DMS79 (cell line): Measurements from ENCODE around the gene FBXO39.
A peak's percentile ranks its signal among the peaks of the same experiment; 100 is the strongest.
"Not testable (repeated sequence)": the region's sequence is repeated elsewhere in the genome, so short reads cannot be mapped to it uniquely, and the experiment has no call there.

Experiments
- DNase-seq: peaks from one replicate; lab custom pipeline; 2025; lab: John Stamatoyannopoulos, UW

Gene FBXO39

DNA sequence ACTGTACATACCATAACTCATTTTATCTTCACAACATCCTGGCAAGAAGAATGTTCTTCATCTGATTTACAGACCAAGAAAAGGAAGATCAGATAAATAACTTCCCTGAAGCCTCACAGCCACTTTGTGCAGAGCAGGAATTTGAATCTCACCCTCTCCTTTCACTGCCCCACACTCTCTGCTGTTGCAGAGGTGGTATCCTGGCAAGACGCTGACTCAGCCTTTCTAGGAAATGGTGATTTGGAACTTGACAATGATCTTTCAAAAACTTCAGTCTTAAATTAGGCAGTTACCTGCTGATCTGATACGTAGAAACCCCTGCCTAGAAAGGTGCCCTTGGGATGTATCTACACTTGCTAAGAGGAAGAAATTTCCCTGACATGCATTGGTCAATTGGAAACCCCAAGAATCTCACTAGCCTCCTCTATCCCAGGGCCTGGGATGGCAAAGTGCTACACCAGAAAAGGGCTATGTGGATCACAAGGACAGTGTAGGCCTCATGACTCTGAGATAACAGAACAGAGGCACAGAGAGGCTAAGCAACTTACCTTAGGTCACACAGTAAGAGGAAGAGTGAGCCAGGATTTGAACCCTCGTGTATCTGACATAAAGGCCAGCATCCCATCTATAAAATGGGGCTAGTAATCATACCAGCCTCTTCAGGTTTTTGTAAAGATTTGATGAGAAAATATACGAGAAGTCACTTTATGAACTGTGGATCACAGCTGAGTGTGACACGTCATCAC is 17.9 kb downstream of the FBXO39 start:
- DNase-seq, result no peak

DNA sequence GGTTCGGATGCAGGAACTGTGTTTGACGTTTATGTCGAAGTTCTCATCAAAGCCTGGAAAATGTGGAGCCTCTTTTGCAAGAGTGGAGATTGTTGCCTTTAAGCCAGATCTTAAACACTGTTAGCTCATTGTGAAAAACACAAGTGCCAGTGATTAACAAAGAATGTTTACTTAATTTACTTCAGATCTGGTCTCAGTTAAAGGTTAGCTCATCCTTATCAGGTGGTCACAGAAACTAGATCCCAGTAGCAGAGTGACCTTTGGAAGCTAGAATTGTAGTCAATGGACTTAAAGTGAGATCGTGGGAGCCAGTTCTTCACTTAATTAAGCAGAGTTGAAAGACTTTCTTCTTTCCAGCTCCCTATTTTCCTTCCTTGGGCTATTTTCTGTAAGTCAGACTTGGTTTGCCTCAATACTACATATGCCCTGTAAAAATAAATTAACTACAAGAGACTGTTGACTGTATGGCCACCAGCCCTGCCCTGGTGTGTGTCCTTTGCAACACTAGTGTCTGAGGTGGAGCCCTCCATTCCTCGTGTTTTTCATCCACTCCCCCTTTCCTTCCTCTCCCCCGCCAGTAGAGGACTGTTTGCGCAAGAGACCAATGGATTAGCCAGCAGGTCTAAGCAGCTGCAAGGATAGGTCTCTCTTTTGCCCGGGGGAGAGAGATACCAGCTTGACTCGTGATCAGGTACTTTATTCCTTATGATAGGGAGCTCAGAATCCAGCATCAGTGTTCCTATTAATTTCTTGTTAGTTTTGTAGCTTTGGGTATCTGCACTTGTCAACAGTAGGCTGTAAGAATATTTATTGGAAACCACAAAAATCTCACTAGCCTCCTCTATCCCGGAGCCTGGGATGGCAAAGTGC is 20.2 kb downstream of the FBXO39 start:
- DNase-seq, result no peak

DNA sequence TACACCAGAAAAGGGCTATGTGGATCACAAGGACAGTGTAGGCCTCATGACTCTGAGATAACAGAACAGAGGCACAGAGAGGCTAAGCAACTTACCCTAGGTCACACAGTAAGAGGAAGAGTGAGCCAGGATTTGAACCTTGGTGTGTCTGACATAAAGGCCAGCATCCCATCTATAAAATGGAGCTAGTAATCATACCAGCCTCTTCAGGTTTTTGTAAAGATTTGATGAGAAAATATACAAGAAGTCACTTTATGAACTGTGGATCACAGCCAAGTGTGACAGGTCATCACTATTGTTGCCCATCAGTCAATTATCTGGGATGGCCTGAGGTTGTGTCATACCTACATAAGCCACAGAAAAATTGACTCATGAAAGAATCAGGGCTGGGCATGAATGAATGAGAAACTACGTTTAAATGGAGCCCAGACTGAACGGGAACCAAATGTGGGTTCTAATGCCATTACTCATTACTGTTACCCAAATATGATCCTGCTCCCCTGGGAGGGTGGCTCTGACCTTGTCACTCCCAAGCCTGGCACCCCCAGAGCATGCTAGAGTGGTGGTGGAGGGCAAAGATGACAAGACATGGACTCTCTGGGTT is 21.0 kb downstream of the FBXO39 start:
- no peak for DNase-seq

DNA sequence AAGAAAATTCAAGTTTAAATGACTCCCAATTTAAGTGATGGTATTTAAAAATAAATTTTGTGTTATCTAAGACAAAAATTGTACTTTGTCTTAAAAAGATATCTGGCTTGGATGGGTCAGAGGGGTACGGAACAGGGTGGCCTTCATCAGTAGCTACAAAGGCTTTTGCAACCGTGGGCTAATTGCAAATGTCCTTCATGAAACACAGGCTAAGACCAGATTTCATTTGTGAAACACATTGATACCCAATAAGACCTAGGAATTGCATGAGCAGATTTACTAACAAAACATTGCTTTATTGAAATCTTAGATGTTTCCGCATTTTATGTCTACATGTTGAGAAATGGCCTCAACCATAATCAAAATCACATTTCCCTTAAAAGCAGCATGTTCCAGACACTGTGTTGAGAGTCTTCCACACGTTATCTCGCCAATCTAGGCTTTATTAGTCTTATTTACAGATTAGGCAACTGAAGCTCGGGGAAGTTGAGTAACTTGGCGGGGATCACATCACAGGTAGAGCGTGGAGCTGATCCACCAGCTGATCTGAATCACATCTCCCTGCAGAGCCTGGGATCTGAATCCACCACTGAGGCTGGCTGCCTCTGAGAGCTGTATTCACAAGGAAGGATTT is 21.8 kb downstream of the FBXO39 start:
- DNase-seq, result no peak

DNA sequence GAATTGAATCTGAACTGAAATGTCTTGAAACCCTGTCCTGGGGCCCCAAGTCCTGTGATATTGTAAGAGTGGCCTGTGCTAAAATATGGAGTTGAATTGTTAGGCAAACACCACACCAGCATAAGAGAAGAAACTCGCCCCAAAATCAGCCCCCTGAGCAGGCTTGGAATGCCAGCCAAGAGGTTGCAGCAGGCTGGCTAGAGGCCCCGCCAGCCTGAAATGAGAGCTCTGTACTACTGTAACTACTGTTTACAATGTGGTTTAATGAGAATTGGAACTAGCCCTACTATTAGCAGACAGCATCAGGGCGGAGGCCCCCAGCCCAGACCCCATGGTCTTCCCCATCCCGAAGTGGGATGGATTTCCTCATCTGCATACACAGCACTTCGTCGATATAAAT is 23.7 kb downstream of the FBXO39 start:
- DNase-seq, result no peak

DNA sequence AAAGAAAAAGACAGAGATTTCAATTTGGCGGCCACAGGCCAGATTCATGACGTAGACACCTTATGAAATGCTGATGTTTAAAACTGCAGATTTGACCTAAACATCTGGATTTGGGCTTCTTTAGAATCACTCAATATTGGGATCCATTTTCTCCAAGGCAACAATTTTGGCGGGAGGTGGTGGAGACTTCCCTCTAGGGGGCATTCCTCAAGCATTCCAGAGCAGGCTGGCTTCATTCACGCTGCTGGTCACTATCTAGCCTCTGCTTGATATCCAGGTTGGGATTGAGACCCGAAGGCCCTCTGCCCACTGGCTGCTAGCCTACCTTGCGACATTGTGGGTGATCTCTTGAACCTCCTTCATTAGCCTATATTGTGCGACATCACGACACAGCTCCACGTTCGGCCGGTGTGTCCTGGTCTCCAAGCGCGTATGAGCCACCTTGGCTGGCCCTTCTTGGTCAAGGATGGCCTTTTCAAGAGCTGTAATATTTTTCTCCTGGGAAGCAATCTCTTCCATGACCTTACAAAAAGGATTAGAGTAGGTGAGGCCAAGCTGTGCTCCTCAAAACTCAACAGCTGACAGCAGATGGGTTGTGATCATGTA is 24.5 kb downstream of the FBXO39 start:
- no peak for DNase-seq

DNA sequence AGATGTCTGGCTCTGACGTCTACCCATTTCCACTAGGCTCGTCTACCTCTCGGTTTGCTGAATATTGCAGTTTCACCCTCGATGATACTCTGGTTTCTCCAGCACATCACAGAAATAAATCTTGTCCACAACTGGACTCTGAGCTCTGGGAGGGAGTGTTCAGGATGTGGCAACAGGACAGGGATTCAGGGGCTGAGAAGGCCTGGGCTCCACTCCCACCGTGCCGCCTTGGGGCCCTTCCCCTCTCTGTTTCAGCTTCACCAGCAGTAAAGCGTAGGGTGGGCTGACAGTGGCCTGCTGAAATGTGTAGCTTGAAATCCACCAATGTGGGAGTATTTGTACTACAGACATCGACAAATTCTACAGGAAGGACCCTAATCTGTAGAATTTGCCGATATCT is 35.5 kb downstream of the FBXO39 start:
- no peak for DNase-seq

DNA sequence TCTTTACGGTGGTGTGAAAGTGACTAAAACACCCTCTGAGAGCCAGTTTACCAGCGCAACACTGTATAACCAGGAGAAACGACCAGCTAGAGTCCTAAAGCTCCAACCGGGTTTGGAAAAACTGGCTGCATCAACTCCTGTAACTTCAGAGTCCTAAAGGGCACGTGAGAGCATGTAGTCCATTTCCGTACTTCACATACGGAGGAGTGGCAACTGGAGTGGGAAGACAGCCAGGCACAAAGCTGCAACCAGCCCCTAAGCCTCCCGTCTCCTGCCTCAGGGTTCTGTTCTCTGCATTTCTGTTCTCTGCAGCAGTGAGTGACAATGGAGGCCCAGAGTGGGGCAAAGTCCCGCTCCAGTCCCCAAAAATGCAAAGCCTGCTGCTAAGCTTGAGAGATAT is 36.3 kb downstream of the FBXO39 start:
- DNase-seq, result no peak

DNA sequence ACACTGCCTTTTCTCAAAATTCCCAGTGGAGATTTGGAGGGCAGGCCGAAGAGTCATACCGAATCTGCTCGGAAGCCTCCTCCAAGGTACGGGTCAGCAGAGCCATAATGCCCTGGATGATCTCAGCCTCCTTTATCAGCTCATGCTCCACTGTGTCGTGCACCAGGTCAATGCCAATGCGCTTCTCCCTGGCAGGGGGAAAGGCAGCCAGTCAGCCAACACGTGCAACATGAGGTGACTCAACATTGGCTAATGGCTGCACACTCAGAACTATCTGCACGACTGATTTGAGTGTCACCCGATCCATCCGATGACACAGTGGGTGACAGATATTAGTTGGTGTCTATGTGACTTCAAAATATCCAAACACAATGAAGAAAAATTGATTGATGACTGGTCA is 39.8 kb downstream of the FBXO39 start:
- no peak for DNase-seq

DNA sequence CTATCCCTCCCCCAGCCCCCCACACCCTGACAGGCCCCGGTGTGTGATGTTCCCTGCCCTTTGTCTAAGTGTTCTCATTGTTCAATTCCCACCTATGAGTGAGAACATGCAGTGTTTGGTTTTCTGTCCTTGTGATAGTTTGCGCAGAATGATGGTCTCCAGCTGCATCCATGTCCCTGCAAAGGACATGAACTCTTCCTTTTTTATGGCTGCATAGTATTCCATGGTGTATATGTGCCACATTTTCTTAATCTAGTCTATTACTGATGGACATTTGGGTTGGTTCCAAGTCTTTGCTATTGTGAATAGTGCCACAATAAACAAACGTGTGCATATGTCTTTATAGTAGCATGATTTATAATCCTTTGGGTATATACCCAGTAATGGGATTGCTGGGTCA is 40.4 kb downstream of the FBXO39 start:
- not testable (repeated sequence) for DNase-seq

DNA sequence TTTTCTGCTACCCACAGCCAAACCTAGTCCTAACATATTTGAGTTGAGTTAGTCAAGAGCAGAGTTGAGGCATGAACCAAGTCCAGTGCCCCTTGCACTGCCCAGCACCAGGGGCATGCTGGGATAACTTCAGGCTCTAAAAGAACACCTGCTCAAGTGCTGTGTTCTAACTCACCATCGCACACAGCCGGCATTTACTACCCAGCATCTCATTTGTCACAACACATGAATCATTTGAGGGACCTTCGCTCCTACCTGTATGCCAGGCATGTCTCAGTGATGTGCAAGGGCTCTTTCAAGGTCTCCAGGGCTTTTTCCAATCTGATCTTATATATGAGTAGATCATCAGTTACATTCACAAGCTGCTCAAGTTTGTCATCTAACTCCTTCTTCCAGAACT is 42.9 kb downstream of the FBXO39 start:
- no peak for DNase-seq

DNA sequence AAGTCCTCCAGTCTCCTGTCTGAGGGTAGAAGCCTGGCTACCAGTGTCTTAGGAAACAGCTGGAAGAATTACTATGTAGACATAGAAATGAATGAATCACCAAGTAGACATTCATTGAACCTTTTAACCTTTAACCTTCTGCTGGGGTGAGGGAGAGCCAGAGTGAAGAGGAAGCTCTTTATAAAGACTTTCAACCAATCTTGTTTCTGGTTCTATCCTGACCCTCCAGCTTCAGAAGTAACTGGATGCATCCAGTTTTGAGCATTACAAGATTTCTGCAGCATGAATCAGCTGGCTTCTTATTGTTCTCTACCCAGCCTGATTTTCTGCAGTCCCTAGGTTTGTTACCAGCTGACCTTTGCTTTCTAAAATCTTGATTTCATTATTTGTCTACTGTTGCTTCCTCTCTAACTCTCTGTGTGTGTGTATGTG is 47.0 kb downstream of the FBXO39 start:
- no peak for DNase-seq

DNA sequence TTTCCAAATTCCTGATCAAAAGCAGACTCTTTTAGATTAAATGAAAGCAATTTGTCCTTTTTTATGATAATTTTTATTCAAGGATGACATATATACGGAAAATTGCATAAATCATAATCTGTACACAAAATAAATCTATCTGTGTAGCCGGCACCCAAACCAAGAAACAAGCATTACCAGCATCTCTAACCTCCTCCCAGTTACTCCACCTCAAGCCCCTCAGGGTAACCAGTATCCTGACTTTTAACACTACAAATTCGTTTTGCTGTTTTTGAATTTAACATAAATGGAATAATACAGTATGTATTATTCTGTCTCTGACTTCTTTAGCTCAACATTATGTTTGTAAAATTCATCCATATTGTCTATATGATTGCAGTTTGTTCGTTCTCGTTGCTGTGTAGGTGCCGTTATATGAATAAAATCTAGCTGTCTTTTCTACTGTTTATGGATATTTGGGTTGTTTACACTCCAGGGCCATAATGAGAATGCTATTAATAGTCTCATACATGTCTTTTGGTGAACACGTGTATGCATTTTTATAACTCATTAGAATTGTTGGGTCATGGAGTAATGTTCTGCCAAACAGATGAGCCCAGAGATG is 54.5 kb downstream of the FBXO39 start:
- no peak for DNase-seq

DNA sequence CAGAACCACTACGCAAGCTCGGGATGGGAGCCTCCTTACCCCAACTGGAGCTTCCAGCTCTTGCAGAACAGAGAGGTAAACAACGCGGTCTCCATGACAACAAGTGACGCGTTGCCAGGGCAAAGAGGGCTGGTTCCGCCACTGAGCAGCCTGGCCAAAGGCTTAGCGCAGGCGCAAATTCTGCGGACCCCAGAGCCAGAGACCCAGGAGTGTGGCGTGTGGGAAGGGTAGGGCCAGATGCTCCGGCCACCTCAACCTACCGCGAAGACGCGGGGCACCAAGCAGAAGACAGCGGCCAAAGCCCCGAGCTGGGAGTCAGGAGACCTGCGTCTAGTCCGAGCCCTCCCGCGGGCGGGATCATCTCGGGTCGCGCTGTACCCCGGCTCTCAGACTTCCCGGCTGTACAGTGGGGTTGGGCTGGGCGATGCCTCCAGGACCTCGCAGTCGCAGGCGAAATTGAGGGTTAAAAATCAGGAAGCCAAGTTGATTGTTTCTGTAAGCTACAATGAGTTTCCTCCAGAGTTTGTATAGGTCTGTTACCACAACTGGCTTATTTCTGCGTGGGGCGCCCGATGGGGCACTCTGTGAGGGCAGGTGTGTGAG is 55.7 kb downstream of the FBXO39 start, which contains the start of gene TEKT1:
Gene TEKT1, minus strand, starts transcription at position 69 of the 603 bp plus-strand sequence. CDS start 1,353 bp downstream, outside the sequence.
- DNase-seq, result peak; percentile 59
